NK-92 (cell line): Measurements from ENCODE around the gene RFTN2.
"Not testable (repeated sequence)": the region's sequence is repeated elsewhere in the genome, so short reads cannot be mapped to it uniquely, and the experiment has no call there.

Experiments
- DNase-seq: peaks from one replicate; lab custom pipeline; 2025; ENCODE audit not compliant: unreplicated experiment; lab: John Stamatoyannopoulos, UW

The RFTN2 gene, protein sequence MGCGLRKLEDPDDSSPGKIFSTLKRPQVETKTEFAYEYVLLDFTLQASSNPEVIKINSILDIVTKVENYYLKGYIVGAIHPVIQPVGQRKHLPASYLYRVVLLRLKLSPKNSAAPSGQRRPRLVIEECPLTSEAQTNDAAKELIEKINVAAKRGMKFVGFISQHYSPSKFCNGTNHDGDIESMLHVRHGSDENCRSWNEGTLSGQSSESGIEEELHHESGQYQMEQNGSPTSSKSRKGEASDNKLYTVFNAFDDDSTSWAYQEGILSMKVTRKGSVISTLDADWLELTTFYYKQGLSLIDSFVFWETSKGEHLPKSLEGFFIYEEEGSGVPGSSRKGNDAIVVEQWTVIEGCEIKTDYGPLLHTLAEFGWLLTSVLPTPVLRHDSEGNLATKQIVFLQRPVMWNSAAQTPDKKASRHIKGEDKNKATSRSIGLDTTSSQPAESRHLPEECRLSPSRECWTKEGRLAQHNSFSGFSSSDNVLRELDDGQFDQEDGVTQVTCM

DNA sequence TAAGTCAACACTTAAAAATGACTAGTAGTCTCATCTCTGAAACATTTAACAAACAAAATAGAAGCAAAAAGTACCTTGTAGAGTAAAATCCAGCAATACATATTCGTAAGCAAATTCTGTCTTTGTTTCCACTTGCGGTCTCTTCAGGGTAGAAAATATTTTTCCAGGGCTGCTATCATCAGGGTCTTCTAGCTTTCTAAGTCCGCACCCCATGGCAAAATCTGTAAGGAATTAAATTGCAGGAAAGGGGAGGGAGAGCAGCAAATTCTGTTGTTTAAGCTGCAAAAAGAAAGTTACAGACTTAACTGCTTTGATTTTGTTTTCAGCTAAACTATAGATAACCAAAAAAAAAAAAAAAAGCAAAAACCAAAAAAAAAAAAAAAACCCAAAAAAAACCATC, at the start of gene RFTN2:
RFTN2 (minus strand) TSS at position 342 of the 400 bp plus-strand sequence; CDS start at position 213, 129 bp downstream.
- DNase-seq = no peak

DNA sequence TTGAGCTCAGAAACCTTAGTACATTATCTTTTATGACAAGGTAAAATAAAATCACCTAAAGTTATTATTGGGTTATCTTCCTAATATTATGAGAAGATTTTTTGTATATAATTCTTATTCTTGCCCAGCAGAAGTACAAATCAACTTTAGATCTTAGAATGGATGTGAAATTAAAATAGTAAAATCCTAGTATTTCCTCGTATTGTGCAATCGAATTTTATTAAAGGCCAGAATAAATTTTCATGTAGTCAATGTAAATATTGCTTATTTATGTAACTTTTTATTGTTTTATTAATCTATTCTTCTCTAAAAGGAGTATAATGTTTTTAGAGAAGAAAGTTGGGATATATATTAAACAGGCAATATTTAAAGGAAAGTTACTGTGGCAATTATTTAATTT, 42.5 kb upstream of the RFTN2 start:
- DNase-seq = no peak

DNA sequence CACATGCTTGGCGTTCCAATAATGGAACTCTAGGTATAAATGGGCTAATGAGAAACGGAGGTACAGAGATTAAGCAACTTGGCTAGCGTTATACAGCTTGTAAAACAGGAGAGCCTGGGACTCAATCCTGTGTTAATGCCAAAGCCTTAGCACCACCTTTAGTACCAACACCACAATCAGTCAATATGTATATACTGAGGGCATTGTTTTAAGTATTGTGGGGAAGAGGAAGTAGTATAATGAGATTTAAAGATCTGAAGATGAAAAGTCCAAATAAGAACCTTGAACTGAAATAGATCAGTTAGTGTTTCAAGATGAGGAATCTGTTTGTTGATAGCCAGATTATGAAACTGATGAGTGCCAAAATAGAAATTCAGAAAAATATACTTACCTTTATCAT, 37.9 kb upstream of the RFTN2 start:
- DNase-seq = no peak

DNA sequence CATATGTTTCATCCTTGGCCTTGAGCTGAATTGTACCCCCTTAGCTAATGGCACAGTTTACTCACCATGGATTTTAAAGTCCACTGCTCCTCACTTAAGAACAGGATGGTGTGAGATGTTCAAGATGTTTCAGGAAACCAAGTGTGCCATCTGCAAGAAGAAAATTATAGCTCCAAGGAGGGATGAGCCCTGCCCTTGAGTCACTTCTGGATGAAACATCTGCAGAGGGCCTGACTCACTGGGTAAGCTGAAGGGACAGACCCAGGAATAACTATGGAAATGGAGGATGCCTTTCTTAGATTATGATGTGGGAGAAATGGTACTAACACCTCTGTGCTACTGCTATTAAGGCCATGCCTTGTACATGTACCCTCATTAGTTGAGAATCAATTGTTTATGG, 36.2 kb upstream of the RFTN2 start:
- DNase-seq = no peak

DNA sequence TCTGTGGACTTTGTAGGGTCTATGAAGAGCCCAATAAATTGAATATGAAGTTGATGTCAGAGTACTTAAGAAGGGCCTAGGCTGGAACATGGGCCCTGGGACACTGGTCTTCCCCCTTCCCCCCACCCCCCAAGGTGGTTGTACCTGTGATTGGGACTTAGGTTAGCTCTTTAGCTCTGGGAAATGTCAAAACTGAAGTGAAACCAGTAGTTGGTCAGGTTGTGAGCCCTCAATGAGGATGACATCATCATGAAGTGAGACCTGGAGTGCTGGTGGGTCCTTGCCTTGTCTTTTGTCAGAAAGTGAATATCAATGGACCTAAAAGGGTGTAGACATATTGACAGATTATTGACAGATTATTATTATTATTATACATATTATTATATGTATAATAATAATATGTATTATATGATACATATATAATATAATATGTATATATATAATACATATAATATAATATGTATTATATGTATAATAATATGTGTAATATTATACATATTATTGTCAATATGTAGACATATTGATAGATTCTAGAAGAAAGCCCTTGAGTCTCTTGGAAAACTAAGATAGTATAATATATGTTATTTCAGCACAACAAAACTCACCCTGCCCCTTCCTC, 35.1 kb upstream of the RFTN2 start:
- no peak for DNase-seq

DNA sequence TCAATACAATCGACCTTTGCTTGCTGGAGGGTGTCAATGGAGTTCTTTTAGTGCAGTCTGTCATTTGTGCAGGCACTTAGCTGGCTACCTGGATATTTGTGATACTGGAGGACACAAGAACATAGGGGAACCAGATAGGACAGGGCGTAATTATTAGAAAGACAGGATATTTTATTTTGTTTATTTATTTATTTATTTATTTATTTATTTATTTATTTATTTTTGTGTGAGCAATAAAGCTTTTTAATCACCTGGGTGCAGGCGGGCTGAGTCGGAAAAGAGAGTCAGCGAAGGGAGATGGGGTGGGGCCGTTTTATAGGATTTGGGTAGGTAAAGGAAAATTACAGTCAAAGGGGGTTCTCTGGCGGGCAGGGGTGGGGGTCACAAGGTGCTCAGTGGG, 33.8 kb upstream of the RFTN2 start:
- DNase-seq = not testable (repeated sequence)

DNA sequence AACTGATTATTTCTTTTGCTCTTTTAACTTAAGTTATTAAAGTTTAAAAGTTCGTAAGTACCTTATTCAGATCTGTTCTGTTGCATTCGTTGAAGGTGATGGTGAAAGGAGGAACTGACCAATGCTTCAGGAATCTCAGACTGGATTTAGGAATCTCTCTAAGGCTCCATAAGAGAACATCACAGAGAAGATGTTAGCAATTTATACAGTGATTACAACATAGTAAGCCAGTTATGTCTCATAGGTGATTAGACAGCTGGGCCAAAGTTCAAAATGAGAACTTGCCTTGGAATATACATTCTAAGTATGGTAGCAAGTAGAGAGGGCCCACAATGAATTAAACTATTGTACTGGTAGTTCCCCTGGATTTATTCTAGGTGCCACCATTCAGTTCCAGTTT, 32.9 kb upstream of the RFTN2 start:
- no peak for DNase-seq

DNA sequence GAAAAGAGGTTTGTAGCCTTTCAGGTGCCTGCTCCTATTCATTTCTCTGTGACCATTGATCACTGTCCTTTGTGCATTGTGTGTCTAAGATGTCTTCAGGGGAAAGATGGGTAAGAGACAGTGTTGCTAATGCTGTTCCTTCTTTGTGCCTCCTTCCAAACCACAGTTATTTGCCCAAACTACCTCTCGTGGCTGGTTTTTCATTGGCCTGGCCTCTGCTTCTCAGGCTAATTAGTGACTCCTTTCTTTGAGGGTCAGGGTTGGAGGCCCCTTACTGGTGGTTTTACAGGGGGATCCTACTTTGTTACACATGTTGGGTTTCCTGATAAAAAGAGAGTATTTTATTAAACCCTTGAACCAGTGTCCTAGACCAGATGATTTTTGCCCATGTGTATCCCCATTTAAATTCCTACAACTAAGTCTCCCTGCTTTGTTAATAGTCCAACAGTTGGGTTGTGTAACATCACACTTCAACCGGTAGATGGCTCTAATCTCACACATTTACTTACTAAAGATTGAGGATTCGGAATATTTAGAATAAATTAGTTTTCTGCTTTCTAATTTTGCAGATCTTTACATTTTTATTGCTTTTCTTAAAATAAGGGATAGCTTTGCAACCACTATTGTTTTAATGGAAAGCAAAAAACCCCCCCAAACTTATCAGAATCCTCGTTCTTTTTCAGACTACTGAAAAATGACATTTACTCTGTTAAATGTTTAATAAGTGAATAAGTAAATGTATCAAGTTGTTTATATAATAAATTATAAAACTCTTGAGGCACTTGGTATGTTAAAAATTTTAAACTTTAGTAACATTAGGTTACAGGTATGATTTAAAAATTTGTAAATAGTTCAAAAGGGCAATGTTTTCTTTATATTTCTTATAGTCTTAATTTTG, 32.2 kb upstream of the RFTN2 start:
- no peak for DNase-seq

DNA sequence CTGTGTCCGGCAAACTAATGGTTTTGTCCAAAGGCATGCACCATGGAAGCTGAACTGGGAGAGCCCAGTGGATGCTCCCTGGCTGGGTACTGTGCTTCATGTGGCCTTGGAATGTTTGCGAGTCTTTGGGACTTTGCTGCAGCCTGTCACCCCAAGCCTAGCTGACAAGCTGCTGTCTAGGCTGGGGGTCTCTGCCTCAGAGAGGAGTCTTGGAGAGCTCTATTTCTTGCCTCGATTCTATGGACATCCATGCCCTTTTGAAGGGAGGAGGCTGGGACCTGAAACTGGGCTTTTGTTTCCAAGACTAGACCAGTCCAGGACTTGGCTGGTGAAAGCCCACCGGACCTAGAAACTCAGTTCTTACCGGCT, 31.4 kb upstream of the RFTN2 start:
- DNase-seq = no peak

DNA sequence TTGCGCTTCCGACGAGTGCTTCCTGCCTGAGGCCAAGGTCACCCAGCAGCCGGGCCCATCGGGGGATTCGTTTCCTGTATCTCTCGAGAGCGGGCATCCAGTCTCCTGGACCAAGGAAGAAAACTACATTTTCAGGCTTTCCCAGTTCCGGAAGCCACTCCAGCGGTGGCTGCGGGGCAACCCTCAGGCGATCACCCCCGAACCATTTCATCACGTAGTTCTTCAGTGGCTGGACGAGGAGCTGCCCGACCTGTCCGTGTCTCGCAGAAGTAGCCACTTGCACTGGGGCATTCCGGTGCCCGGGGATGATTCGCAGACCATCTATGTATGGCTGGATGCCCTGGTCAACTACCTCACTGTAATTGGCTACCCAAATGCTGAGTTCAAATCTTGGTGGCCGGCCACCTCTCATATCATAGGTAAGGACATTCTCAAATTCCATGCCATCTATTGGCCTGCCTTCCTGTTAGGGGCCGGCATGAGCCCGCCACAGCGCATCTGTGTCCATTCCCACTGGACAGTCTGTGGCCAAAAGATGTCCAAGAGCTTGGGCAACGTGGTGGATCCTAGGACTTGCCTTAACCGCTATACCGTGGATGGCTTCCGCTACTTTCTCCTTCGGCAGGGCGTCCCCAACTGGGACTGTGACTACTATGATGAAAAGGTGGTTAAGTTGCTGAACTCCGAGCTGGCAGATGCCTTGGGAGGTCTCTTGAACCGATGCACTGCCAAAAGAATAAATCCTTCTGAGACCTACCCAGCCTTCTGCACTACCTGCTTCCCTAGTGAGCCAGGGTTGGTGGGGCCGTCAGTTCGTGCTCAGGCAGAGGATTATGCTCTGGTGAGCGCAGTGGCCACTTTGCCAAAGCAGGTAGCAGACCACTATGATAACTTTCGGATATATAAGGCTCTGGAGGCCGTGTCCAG, 30.8 kb upstream of the RFTN2 start:
- DNase-seq = no peak

DNA sequence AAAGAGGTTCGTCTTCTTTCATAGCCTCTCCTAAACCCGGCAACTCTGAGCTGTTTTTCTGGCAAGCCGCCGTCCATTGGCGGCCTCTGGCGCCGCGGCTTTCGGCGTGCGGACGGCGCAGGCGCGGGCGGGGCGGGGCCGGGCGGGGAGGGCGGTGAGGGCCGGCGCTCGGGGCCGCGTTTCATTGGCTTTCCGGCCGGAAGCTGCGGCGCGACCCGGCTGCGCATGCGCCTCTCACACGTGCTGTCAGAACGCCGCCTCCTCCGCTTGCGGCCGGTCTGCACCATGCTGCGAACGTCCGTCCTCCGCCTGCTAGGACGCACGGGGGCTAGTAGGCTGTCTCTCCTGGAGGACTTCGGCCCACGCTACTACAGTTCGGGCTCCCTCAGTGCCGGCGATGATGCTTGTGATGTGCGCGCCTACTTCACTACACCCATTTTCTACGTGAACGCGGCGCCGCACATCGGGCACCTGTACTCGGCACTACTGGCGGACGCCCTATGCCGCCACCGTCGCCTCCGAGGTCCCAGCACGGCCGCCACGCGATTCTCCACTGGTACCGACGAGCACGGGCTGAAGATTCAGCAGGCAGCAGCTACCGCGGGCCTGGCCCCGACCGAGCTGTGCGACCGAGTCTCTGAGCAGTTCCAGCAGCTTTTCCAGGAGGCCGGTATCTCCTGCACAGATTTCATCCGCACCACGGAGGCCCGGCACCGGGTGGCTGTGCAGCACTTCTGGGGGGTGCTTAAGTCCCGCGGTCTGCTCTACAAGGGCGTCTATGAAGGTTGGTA, 29.9 kb upstream of the RFTN2 start, which contains the start of gene MARS2:
MARS2 (plus strand) TSS at position 249 of the 791 bp plus-strand sequence; CDS start at position 286, 37 bp downstream.
- peak; percentile 31 for DNase-seq

DNA sequence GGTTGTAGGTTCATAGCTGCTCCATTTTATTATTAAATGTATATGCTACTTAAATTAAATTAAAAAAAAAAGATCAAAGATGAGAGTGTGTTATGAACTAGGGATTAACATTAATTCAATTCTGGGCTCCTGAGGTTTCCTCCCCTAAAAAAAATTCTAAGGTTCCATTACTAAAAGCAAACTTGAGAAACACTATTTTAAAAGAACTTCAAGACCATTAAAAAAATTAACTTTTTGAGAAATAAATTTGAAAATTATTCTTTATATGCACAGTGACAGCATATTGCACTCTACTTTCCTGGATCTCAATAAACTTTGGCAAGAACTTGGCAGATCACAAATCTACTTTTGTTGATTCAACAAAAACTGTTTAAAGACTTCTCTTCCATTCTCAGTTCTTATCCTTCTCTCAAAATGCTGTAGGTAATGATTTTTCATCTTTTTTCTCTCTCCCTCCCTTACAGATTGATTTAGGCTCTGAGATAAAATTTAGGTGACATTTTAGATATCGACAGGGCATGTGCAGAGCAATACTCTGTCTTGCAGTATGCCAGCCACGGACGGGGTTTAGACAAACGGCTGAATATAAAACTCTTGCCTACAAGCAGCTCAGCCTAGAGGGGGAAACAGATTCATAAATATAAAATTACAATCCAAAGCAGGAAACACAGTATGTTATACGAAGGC, 29.2 kb upstream of the RFTN2 start:
- DNase-seq = no peak

DNA sequence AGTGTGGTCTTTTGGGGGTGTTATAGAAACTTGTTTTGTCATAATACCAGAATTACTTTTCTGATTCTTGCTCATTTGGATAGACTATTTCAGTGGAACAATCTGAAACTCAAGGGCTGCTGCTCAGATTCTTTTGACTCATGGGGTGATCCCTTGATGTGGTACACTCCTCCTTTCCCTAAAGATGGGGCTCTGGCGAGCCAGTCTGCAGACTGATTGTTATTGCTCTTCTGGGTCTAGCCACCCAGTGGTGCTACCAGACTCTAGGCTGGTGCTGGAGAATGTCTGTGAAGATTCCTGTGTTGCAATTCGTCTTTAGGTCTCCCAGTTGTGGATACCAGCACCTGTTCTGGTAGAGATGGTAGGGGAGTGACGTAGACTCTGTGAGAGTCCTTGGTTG, 25.6 kb upstream of the RFTN2 start:
- DNase-seq = no peak

DNA sequence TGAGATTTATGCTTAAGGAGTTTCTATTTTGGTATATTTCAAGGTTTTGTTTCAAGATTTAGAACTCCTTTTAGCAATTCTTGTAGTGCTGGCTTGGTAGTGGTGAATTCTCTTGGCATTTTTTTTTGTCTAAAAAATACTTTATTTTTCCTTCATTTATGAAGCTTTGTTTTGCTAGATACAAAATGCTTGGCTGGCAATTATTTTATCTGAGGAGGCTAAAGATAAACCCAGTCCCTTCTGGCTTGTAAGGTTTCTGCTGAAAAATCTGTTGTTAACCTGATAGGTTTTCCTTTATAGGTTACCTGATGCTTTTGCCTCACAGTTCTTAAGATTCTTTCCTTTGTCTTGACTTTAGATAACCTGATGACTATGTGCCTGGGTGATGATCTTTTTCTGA, 24.3 kb upstream of the RFTN2 start:
- DNase-seq = not testable (repeated sequence)

DNA sequence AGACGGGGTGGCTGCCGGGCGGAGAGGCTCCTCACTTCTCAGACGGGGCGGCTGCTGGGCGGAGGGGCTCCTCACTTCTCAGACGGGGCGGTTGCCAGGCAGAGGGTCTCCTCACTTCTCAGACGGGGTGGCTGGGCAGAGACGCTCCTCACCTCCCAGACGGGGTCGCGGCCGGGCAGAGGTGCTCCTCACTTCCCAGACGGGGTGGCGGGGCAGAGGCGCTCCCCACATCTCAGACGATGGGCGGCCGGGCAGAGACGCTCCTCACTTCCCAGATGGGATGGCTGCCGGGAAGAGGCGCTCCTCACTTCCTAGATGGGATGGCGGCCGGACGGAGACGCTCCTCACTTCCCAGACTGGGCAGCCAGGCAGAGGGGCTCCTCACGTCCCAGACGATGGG, 21.2 kb upstream of the RFTN2 start:
- DNase-seq = not testable (repeated sequence)

DNA sequence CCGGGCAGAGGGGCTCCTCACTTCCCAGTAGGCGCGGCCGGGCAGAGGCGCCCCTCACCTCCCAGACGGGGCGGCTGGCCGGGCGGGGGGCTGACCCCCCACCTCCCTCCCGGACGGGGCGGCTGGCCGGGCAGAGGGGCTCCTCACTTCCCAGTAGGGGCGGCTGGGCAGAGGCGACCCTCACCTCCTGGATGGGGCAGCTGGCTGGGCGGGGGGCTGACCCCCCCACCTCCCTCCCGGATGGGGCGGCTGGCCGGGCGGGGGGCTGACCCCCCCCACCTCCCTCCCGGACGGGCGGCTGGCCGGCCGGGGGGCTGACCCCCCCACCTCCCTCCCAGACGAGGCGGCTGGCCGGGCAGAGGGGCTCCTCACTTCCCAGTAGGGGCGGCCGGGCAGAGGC, 20.6 kb upstream of the RFTN2 start:
- not testable (repeated sequence) for DNase-seq

DNA sequence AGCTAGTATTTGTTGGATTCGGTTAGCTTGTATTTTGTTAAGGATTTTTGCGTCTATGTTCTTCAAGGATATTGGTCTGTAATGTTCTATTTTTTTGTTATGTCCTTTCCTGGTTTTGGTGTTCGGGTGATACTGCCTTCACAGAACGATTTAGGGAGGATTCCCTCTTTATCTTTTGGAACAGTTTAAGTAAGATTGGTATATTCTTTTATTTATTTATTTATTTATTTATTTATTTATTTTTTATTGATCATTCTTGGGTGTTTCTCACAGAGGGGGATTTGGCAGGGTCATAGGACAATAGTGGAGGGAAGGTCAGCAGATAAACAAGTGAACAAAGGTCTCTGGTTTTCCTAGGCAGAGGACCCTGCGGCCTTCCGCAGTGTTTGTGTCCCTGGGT, 19.8 kb upstream of the RFTN2 start:
- DNase-seq = not testable (repeated sequence)

DNA sequence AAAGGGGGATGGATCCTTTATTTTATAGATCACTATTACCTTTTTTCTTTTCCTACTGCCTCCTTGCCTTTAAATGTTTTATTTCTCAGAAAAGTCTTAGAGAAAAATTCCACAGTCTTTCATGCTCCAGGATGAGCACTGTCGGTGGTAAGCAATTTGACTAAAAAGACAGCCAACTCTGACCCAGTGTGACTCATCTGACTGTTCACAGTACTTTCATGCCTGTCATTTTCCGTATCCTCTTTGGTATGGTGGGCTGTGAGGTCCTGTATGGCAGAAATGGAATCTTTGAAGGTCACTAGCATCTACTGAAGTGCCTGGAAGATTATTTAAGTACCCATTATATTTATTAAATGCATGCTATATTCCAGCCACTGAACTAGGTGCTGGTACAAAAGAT, 2.1 kb upstream of the RFTN2 start:
- DNase-seq = no peak

DNA sequence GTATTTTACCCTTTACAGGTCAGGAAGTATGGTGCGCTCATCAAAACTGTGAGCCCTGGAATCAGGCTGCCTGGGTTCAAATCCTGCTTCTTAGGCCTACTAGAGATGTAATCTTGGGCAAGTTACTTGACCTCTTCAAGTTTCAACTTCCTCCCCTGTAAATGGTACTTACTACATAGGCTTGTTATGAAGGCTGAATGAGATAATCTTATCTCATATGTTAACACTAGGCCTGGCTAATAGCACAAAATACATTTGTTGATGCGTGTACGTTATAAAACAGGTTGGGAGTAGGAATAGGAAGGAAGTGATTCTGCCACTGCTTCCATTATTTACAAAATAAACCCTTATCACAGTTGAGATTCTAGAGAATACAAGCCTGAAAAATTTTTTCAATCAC, 1.7 kb upstream of the RFTN2 start:
- DNase-seq = no peak
